ENCODE measurements around the gene AGAP1.

The AGAP1 gene

DNA sequence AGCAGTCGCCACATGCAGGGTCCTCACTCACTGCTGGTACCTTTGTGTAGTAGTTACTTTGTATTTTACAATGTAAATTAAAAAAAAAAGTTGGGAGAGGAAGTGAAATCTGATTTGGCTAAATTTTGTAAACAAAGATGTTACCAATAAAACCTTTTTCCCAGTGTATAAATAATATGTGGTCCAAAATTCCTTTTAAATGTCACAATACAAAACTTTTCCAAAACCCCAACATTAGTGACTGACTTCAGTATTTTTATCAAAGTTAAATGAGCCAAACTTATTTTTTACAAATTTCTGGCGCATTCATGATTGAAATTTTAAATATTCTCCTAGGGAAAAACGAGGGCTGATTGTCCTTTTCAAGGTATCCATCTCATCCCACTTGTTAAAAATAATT, 239.9 kb downstream of the AGAP1 start:
- no peak for DNase-seq (ENCODE audit: low read depth, low spot score)

DNA sequence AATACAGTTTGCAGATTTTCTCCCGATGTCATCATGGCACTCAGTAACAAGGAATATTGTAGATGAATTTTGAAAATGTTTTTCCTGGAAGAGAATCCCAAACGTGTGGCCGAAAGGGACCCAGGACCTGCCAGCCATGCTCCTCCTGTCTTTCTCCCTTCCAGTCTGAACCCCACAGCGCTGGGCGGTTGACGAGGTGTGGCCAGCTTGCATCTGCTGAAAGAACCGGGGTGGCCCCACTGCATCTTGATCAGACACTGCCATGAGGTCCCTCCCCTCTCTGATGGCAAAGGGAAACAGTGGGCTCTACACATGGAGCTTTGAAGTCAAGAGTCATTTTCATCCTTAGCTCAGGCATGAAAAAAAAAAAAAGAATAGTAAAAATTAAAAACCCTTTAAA, 240.3 kb downstream of the AGAP1 start:
- no peak for DNase-seq (ENCODE audit: low read depth, low spot score)

DNA sequence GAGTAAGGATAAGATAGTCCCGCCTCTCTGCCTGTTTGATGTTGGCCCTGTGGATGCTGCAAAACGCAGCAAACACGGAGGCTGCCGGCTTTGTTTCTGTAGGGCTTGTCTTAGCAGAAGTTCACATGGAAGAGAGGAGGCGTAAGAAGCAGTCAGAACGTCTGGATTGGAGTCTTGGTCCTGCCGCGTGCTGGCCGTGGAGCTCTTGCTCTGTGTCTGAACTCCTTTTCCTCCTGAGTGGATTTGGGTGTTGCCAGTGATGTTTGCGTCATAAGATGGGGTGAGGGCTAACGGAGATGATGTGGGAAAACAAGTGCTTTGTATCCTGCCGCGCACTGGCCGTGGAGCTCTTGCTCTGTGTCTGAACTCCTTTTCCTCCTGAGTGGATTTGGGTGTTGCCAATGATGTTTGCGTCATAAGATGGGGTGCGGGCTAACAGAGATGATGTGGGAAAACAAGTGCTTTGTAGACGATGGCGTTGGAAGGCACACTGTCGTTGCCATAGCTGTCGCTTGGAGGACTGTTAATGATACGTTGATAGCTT, 240.9 kb downstream of the AGAP1 start:
- no peak for DNase-seq (ENCODE audit: low read depth, low spot score)

DNA sequence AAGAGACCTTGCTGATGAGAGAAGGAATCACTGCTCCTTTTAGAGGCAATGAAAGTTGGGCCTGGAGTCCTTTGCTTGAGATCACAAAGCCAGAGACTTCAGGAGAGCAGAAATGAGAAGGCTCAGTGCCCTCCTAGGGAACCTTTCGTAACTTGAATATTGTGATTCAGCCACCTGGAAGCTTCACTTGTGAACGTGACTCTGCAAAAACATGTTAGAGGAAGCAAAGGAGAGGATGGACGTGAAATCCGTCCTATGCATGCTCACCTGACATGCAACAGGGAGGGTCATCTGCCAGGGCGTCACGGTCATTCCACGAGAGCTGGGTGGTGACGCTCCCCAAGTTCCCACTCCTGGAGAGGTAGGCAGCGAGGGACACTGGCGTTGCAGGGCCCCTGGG, 243.6 kb downstream of the AGAP1 start:
- DNase-seq (ENCODE audit: low read depth, low spot score), result no peak

DNA sequence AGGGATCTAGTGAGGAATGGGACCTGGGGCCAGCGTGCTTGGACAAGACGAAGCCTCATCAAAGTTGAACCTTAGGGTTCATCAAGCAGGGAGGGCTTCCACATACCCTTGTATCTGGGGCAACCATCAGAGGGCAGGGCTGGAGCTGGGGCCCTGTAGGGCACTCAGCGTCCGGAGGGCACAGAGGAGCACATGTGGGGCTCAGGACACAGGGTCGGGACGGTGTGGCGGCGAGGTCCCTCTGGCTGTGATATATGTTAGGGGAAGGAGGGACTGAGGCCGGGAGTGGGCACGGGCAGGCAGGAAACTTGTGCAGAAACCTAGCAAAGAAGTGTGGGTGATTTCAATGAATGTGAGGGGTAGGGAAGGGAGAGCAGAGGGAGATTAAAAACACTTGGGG, 244.0 kb downstream of the AGAP1 start:
- DNase-seq (ENCODE audit: low read depth, low spot score), result no peak

DNA sequence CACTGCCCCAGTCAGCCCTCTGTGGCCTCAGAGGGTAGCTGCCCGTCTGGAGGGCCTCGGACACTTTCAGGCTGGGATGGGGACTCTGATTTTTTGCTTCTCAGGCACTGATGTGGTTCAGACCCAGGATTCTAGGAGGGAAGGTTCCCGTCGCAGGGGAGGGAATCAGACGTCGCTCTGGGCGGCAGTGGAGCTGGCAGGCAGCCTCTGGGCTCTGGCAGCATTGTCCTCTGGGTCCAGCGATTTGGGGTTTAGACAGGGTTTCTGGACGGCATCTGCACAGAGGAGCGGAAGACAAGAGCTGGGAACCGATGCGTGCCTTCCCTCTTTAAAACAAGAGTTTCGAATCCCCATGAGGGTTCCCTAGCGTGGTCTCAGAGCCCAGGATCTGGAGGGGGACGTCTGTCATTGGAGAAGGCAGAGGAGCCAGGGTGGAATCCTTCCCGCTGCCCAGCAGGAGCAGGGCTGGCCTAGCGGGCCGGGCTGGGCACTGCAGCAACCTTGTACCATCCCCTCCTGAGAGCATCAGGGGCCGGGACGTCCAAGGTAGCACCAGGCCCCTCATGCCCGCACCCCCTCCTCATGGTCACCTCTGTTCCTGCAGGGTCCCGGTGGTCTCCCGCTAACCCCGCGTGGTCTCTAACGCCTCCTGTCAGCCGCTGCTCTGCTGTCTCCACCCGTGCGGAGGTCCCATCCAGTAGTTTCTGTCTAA, 246.0 kb downstream of the AGAP1 start:
- no peak for DNase-seq (ENCODE audit: low read depth, low spot score)

DNA sequence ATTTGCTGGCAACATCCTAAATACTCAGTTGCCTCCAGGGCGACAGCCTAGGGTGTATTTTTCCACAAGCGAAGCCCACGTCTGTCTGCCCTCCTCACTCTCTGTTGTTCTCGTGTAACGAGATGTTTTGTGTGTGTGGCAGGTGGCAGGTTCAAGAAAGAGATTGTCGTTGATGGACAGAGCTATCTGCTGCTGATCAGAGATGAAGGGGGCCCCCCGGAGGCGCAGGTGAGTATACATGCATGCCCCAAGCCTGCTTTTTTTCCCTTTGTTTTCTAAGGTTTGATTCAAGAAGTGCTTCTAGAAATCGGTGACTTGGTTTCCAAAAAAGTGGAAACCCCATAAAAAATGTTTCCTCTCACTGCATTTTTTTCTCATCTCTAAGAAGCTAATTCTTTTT, 247.0 kb downstream of the AGAP1 start:
- no peak for DNase-seq (ENCODE audit: low read depth, low spot score)

DNA sequence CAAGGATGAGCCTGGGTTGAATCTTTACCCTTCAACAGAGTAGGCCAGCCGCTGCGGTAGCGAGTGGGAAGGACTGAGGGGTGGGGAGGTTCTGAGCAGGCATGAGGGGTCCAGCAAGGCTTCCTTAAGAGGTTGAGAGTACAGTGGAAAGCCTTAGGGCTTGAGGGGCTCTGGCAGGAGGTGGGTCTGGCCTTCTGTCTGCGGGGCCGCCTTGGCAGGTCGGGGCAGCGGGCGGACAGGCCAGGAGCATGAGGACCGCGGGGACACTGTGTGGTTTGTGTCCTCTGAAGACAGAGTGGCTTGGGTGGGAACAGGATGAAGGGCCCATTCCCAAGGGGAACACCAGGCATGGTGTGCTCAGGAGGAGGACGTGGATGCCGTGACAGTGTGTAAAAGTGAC, 250.3 kb downstream of the AGAP1 start:
- no peak for DNase-seq (ENCODE audit: low read depth, low spot score)

DNA sequence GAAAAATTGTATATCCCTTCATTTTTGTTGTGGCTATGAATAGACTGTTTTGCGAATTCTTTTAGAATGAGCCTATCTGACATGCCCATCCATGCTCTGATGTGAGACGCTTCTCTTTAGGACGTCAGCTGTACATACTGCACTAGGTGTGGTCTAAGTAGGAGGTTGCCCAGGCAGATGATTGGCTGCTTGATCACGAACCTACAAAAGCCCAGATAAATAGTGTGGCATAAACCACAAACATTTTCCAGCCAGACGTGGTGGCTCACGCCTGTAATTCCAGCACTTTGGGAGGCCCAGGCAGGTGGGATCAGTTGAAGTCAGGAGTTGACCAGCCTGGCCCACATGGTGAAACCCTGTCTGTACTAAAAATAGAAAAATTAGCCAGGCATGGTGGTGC, 251.8 kb downstream of the AGAP1 start:
- DNase-seq (ENCODE audit: low read depth, low spot score), result no peak

DNA sequence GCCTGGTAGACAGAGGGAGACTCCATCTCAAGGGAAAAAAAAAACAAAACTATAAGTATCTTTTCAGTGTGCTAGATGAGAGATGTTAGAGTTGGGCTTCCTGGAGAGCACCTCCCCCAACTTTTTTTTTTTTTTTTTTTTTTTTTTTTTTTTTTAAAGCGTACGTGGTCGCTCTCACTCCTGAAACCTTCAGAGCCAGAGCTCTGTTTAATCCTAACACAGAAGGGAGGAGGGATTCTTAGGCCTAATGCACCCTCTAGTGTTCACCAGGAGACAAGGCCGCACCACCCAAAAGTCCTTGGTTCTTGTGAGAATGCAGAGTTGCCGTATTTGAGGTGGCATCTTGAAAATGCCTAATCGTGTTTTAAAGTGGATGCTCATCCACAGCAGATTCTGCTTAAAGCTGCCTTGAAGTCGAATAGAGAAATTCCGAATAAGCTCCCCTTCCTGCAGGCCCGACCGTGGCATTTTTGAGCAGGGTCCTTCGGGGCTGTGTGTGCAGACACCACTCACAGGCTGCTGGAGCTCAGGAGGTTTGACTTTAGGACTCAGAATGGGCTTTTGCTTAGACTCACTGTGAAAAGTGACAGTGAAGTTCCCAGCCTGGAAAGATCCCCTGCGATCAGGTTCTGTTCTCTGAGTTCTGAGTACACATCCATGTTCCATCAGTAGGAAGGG, 252.6 kb downstream of the AGAP1 start:
- no peak for DNase-seq (ENCODE audit: low read depth, low spot score)

DNA sequence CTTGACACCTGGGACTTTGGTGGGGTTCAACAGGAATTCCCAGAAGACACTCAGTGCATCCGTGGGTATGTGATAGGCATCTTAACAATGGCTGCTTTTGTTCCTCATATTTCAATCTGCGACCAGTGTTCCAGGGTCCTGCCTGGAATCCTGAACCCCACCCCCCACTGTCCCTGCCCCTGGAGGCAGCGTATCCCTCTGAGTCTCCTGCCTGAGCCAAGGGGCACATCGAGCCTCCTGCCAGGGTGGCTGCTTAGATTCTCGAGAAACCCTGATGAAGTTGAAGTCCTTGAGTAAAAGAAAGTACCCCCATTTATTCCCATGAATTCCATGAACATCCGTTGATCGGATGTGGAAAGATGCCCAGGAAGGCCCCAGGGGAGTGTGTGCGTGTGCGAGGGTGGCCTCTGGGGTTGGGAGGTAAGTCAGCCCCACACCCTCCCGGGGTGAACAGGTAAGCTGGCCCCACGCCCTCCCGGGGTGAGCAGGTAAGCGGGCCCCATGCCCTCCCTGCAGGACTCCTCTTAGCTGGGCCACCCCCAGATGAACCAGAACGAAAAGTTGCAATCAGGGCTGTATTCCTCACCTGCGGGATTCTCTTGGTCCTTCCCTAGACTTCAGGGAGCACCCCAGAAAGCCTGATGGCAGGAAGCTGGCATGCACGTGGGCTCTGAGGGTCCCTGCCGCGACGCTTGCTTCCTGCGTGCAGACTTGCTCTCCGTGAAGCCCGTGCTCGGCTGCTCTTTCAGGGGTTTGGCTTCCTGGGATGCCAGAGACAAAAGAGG, 253.3 kb downstream of the AGAP1 start:
- DNase-seq (ENCODE audit: low read depth, low spot score), result no peak

DNA sequence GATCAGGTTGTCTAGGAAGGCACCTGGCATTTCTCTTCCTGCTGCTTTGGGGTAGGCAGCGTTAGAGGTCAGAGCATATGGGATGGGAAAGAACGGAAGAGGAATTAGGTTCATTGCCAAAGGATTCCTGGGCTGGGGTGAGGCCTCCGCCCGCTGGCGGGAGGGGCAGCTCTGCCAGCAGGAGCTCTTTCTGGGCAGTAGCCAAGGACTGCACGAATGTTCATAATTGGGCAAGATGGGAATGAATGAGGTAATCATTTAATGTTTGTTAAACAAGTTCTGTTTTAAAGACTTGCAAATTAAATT, 253.9 kb downstream of the AGAP1 start:
- no peak for DNase-seq (ENCODE audit: low read depth, low spot score)

DNA sequence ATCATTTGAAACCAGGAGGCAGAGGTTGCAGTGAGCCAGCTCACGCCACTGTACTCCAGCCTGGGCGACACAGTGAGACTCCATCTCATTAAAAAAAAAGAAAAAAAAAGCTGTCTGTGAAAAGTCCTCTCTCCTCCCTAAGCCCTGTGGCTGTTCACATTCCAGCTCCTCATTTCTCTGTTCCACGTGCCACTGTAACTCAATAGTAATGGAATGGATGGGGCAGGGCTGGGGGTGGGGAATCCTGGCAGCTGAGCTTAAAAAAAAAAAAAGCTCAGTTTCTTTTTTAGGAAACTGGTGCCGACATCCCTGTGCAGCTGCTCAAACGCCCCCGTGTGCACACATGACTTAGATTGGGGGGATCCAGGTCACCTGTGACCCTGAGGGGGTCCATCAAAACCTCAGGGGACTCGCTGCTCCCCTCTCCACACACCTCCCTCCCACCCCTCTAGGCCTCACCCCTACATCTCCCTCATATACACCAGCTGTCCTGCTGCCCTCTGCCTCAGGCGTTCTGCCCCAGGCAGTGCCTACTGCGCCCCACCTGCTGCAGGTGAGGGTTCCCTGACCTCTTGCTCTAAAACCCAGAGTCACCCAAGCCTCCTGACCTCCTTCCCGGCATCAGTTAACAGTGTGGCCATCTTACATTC, 255.4 kb downstream of the AGAP1 start:
- DNase-seq (ENCODE audit: low read depth, low spot score), result no peak

DNA sequence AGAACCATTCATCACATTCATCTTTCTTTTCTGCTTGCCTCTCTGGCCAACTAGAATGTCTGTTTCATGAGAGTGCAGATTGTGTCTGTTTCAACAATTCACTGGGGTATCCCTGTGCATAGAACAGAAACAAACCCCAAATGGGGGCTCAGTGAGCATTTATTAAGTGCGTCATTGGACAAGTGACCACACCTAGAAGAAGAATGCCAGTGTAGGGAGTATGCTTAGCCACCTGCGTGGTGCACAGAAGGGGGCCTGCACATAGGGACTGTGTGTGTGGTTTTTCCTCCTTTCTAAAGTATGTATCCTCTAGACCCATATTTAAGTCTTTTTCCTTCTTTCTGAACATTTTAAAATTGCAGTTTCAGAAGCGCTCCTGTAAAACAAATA, 255.9 kb downstream of the AGAP1 start:
- DNase-seq (ENCODE audit: low read depth, low spot score), result no peak

DNA sequence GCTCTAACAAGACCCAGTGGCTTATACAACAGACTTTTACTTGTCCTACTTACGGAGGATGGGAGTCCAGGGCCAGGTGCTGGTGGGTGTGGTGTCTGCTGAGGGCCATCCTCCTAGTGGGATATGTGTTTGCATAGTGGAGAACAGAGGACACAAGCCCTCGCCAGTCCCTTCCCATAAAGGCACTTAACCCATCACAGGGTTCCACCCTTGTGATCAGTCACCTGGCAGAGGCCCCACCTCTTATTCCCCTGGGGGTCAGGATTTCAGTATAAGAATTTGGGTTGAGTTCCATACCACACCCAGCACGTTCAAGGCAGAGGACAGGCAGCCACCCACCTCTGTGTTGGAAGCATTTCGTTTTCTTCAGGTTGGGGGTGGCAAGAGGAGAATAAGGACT, 259.0 kb downstream of the AGAP1 start:
- no peak for DNase-seq (ENCODE audit: low read depth, low spot score)

DNA sequence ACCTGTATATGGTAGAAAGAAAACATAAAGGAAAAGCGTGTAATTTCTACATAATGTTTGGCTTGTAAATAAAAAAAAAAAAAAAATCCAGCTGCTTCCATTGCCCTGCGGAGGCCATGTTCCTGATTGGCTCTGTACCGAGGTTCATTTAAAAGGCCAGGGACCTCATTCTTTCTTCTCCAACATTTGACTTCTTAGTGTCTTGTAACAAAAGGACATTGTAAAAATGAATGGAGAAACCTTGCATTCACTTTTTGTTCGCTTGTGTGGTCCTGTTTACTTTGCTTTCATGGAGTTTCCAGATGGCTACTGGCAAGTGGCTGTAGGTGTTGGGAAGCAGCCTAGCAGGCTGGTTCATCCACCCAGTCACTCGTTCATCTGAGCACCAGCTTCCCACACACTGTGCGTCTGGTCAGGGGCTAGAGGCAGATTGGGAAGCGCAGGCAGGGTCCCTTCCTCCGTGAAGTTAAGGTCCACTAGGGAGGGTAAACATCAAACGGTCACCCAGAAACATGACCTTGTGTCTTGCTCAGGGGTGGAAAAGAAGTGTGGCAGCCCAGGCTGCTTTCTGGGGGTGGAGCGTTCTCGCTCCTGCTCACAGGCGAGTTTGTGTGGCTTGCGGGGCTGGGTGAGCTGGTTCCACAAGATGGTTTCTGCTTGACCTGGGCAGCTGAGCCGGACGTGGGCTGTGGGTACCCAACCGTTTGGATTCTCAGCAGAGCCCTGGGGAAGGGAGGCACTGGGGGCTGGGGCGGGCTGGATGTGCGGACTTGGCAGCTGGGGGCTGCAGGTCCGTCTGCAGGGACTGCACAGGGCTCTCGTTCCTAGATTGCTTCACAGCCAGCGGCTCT, 260.7 kb downstream of the AGAP1 start:
- no peak for DNase-seq (ENCODE audit: low read depth, low spot score)

DNA sequence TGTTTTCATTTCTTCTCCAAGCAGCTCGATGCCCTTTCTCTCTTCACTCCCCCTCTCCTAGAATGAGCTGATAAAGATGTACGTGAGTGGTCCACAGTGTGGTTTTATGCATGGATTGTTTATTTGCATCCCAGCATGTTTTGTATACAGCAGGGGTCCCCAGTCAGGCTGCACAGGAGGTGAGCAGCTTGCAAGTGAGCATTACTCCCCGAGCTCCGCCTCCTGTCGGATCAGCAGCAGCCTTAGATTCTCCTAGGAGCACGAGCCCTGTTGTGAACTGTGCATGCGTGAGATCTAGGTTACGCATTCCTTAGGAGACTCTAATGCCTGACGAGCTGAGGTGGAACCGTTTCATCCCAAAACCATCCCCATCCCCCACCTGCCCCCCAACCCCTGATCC, 262.6 kb downstream of the AGAP1 start:
- no peak for DNase-seq (ENCODE audit: low read depth, low spot score)

DNA sequence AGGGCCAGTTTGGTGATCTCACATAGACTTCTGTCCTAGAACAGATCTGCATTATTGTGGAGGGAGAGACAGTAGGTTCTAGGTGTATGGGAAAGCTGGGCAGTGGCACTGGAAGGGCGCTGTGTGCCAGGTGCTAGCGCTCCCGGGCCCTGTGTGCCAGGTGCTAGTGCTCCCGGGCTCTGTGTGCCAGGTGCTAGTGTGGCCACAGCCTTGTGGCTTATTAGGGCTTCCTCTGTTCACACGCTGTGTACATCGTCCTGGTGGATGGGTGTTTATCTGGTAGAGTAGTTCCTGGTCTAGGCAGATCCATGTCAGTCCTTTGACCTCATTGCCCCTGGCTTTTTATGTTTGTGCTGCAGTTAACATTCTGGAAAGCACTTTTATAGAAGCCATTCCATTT, 263.4 kb downstream of the AGAP1 start:
- DNase-seq (ENCODE audit: low read depth, low spot score), result no peak

DNA sequence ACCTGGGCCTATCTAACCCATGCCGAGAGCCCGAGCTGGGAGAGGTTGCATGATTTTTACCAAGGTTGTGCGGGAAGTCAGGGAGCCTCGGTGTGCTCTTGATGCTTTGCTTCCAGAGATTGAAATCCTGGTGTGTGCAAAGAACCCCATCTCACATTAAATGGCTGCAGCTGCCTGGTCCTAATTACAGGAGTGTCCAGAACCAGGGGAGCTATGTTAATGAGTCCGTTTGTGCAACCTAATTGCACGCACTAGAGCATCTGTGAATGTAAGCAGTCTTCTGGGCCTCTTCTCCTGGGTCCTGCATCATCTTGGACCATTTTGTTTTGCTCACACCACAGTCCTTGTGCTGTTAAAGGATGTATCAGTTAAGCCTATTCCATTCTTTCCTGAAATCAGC, 263.8 kb downstream of the AGAP1 start:
- DNase-seq (ENCODE audit: low read depth, low spot score), result no peak

DNA sequence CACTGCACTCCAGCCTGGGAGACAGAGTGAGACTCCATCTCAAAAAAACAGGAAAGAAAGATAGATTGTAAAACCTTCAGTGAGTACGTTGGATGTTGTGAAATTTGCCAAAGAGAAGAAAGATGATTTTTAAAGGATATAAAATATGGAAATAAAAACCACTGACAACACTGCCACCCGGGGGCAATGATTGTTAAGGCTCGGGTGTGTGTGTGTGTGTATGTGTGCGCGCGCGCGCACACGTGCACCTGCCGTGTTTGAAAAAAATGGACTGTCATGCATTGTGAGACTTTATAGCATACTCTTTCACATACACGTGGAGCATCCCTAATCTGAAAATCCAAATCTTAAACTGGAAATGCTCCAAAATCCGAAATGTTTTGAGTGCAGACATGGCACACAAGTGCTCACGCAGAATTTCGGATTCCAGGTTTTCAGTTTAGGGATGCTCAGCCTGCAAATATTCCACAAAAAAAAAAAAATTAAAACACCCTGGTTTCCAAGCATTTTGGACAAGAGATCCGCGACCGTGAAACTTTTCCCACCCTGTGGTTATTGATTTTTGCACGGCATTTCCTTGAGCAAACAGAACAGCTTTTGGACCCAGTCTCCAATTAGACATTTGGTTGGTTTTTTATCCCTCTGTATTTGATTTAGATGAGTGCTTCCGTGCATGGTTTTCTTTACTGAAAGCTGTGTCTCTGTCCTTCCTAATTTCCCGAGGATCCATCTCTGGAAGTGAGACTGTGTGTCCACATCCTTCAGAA, 269.2 kb downstream of the AGAP1 start:
- no peak for DNase-seq (ENCODE audit: low read depth, low spot score)

DNA sequence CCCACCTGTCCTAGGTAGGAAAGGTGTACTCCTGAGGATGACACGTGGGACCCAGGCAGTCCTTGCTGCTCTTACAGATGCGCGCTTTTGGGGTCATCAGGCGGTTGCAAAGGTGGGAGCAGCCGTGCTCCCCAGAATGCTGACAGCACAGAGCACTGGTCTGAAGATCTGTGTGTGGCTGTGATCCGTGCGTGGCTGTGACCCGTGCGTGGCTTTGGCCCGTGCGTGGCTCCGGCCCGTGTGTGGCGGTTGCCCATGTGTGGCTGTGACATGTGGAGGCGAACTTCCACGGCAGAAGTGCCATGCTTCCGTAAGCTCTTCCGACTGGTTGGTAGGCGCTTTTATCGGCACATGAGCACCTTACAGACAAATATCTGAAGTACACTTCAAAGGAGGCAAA, 270.0 kb downstream of the AGAP1 start:
- DNase-seq (ENCODE audit: low read depth, low spot score), result no peak
